ENCODE results near the gene RCOR2. TPM values are rescaled to one million over a fixed set of nuclear protein-coding genes. Genes with fewer than 3 reads are reported as not detected.

Gene RCOR2
- polyA plus RNA-seq, 1 donor (not counting 4 experiments of a cell fraction or from before 2014, with no cell fraction given), result 0.46 TPM

DNA sequence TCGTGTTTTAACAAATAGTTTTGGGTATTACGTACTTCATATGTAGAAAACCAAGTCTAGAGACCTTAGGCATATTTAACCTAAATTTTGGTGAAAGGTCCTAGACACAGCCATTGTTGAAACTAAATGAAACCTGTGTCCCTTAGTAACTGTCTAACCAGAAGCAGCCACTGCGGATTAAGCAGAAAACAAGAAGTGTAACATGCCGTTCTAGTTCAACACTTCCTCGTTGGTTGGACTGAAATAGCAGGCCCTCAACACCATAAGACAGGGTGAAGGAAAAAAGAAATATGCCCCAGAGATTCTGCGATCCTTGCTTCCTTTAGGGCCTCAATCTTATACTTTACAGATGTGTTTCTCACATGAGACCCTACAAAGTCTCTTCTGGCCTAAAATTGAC lies 23.8 kb upstream of the RCOR2 start:
- Histone ChIP-seq H3K9ac (ENCODE audit: control insufficient read depth, extremely low read depth, insufficient read depth, low read length) (no peak overlapping the region), H3K9me3 (ENCODE audit: control insufficient read depth, low read depth, low read length) (no peaks in the 10 kb centered on the region), H3K4me3 (ENCODE audit: control insufficient read depth in 2 of 3, extremely low read depth in 1 of 3, insufficient read depth in 2 of 3, low read depth in 1 of 3, low read length in 3 of 3) (no peak overlapping the region), H3K9me1 (ENCODE audit: control insufficient read depth, extremely low read depth, insufficient read depth, low read length) (no peaks in the 10 kb centered on the region), H3K36me3 (ENCODE audit: control insufficient read depth in 2 of 2, extremely low read depth in 1 of 2, insufficient read depth in 2 of 2, low read length in 2 of 2) (peaks cover 0 to 2% of the 10 kb centered on the region in 2 experiments), H2AFZ (ENCODE audit: control insufficient read depth, low read length) (no peak overlapping the region), H3K79me2 (ENCODE audit: control insufficient read depth, insufficient read depth, low read length) (peaks cover 50% of the 10 kb centered on the region), H3K4me1 (ENCODE audit: control insufficient read depth, extremely low read depth, insufficient read depth, low read length) (peaks cover 17% of the 10 kb centered on the region), H4K20me1 (ENCODE audit: control insufficient read depth, extremely low read depth, insufficient read depth, low read length) (no peaks in the 10 kb centered on the region), H3K4me2 (ENCODE audit: control insufficient read depth, extremely low read depth, insufficient read depth, low read depth, low read length) (no peak overlapping the region), H3K27me3 (ENCODE audit: control insufficient read depth, extremely low read depth, insufficient read depth, low read length) (no peaks in the 10 kb centered on the region), H3K27ac (ENCODE audit: control insufficient read depth, insufficient read depth, low read length) (no peak overlapping the region)
- DNase-seq (ENCODE audit: low read depth, low spot score) (no peak), FAIRE-seq (no peak)
- dilution Hi-C loops (cut with MboI; ENCODE audit: extremely low pct_ligation_motif_present, low sequenced_read_pairs), result no loop called here
- TF ChIP-seq, protein P1, sequence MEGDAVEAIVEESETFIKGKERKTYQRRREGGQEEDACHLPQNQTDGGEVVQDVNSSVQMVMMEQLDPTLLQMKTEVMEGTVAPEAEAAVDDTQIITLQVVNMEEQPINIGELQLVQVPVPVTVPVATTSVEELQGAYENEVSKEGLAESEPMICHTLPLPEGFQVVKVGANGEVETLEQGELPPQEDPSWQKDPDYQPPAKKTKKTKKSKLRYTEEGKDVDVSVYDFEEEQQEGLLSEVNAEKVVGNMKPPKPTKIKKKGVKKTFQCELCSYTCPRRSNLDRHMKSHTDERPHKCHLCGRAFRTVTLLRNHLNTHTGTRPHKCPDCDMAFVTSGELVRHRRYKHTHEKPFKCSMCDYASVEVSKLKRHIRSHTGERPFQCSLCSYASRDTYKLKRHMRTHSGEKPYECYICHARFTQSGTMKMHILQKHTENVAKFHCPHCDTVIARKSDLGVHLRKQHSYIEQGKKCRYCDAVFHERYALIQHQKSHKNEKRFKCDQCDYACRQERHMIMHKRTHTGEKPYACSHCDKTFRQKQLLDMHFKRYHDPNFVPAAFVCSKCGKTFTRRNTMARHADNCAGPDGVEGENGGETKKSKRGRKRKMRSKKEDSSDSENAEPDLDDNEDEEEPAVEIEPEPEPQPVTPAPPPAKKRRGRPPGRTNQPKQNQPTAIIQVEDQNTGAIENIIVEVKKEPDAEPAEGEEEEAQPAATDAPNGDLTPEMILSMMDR (optimal IDR thresholded peaks at IDR 0.05 in 1 of 3, IDR thresholded peaks at IDR 0.05 in 1 of 3, conservative IDR thresholded peaks at IDR 0.05 in 1 of 3; ENCODE audit: extremely low read depth in 1 of 3, insufficient read depth in 2 of 3, low read length in 3 of 3), result no peak
- TF ChIP-seq EZH2 (IDR thresholded peaks at IDR 0.05; ENCODE audit: low read length), result no peak

DNA sequence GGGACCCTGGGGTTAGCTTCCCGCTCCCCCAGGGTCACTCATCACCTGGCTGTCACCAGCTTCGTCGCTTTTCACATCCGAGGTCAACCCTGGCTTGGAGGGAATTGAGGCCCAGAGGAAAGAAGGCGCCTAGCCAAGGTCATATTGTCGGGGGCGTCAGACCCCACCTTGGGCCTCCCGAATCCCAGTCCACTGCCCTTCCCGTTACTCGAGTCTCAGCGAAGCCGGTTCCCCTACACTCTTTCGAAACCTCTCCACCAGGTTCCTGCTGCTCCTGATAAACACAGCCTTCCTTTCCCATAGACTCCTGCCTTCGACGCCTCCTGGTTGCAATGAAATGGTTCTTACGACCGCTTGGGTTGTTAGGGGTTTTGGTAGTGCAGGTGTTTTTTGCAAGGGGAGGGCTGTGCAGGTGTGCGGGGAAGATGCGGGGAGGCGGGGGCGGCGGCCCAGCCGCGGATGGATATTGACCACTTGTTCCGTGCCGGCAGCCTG lies 22.5 kb upstream of the RCOR2 start:
- TF ChIP-seq EZH2 (IDR thresholded peaks at IDR 0.05; ENCODE audit: low read length), result no peak
- TF ChIP-seq, protein P1 (optimal IDR thresholded peaks at IDR 0.05 in 1 of 3, IDR thresholded peaks at IDR 0.05 in 1 of 3, conservative IDR thresholded peaks at IDR 0.05 in 1 of 3; ENCODE audit: extremely low read depth in 1 of 3, insufficient read depth in 2 of 3, low read length in 3 of 3), result no peak
- dilution Hi-C loops (cut with MboI; ENCODE audit: extremely low pct_ligation_motif_present, low sequenced_read_pairs), result no loop called here
- H4K20me1 ChIP-seq (ENCODE audit: control insufficient read depth, extremely low read depth, insufficient read depth, low read length), result no peaks in the 10 kb centered on the region
- FAIRE-seq (no peak), DNase-seq (ENCODE audit: low read depth, low spot score) (no peak)
- H3K9me3 ChIP-seq (ENCODE audit: control insufficient read depth, low read depth, low read length), result no peaks in the 10 kb centered on the region
- no peaks in the 10 kb centered on the region for H3K9me1 ChIP-seq (ENCODE audit: control insufficient read depth, extremely low read depth, insufficient read depth, low read length)
- H3K4me1 ChIP-seq (ENCODE audit: control insufficient read depth, extremely low read depth, insufficient read depth, low read length), result peaks cover 14% of the 10 kb centered on the region
- H3K27me3 ChIP-seq (ENCODE audit: control insufficient read depth, extremely low read depth, insufficient read depth, low read length), result no peaks in the 10 kb centered on the region
- peak overlapping the region; percentile 95 for H3K4me2 ChIP-seq (ENCODE audit: control insufficient read depth, extremely low read depth, insufficient read depth, low read depth, low read length)
- peak overlapping the region; percentile 44 for H2AFZ ChIP-seq (ENCODE audit: control insufficient read depth, low read length)
- peaks cover 43% of the 10 kb centered on the region for H3K79me2 ChIP-seq (ENCODE audit: control insufficient read depth, insufficient read depth, low read length)
- H3K4me3 ChIP-seq (ENCODE audit: control insufficient read depth in 2 of 3, extremely low read depth in 1 of 3, insufficient read depth in 2 of 3, low read depth in 1 of 3, low read length in 3 of 3), result peak overlapping the region; percentile 80 to 91 (median 87)
- peak overlapping the region; percentile 58 for H3K27ac ChIP-seq (ENCODE audit: control insufficient read depth, insufficient read depth, low read length)
- peak overlapping the region; percentile 71 for H3K9ac ChIP-seq (ENCODE audit: control insufficient read depth, extremely low read depth, insufficient read depth, low read length)
- H3K36me3 ChIP-seq (ENCODE audit: control insufficient read depth in 2 of 2, extremely low read depth in 1 of 2, insufficient read depth in 2 of 2, low read length in 2 of 2), result no peaks in the 10 kb centered on the region

All from keratinocyte (primary cell).